SU-DHL-6 (cell line): ENCODE measurements around the gene GAPDH.

ENCODE experiments used
- EZH2phosphoT487 ChIP-seq: fragments of 200-600 bp; sonication (generic), shearing (Covaris generic); conservative IDR thresholded peaks from 2 replicates; pipeline ENCODE4 v1.6.1; 2018; ENCODE audit warnings: mild to moderate bottlenecking, antibody characterized with exemption, low read length, moderate library complexity, mixed read lengths
- TF ChIP-seq, protein P1 (sequence below): fragments of 200-600 bp; sonication (generic); IDR thresholded peaks from one replicate; pipeline ENCODE4 v1.5.1; 2017; ENCODE audit warnings: antibody characterized with exemption, mild to moderate bottlenecking, low read length, moderate library complexity; ENCODE audit not compliant: insufficient read depth, poor library complexity, severe bottlenecking

DNA sequence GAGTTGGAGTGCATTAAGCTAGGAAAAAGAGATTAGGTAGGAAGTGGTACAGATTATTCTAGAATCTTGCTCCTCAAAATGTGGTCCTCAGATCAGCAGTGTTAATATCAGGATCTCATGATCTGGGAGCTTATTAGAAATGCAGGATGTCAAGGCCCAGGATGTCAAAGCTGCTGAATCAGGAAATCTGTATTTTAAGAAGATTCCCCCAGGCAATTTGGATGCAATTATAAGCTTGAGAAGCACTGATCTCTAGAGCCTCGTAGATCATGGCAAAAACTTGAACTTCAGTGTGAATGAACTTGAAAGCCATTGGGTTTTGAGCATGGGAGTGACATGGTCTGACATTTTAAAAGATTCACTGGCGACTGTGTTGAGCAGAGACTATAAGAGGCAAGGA lies 33.9 kb upstream of the GAPDH start:
- TF ChIP-seq, protein P1, sequence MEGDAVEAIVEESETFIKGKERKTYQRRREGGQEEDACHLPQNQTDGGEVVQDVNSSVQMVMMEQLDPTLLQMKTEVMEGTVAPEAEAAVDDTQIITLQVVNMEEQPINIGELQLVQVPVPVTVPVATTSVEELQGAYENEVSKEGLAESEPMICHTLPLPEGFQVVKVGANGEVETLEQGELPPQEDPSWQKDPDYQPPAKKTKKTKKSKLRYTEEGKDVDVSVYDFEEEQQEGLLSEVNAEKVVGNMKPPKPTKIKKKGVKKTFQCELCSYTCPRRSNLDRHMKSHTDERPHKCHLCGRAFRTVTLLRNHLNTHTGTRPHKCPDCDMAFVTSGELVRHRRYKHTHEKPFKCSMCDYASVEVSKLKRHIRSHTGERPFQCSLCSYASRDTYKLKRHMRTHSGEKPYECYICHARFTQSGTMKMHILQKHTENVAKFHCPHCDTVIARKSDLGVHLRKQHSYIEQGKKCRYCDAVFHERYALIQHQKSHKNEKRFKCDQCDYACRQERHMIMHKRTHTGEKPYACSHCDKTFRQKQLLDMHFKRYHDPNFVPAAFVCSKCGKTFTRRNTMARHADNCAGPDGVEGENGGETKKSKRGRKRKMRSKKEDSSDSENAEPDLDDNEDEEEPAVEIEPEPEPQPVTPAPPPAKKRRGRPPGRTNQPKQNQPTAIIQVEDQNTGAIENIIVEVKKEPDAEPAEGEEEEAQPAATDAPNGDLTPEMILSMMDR = no peak
- no peak for TF ChIP-seq EZH2phosphoT487
